Right lobe of liver (tissue), 6 donors: ENCODE measurements around the gene MYO7A. TPM values are rescaled to one million over a fixed set of nuclear protein-coding genes. Genes with fewer than 3 reads are reported as not detected.

Source experiments
- ATAC-seq, 4 donors: fragments of 200-7000 bp; cut with Tn5 transposase; one replicate each; pipeline ENCODE4 v1.9.1; 2020; ENCODE audit warnings: mild to moderate bottlenecking in 4 of 4, moderate library complexity in 4 of 4
- DNase-seq, 3 donors: peaks; one replicate each; pipeline ENCODE4 v3.0.0-alpha.2; 2020
- H3K27ac ChIP-seq, 3 donors: fragments of 200-600 bp; one replicate each; pipeline ENCODE4 v1.8.0; 2022
- H3K27me3 ChIP-seq, 2 donors: fragments of 200-600 bp; one replicate each; pipeline ENCODE4 v1.8.0; 2022
- H3K36me3 ChIP-seq, 4 donors: fragments of 200-600 bp; sonication (generic) in 1 of 4; one replicate each; pipeline versions ENCODE4 v1.5.1 to v1.8.0; 2017 to 2022; ENCODE audit warnings: control low read depth in 1 of 4
- H3K4me1 ChIP-seq, 4 donors: fragments of 200-600 bp; sonication (generic) in 1 of 4; one replicate each; pipeline versions ENCODE4 v1.5.1 to v1.8.0; 2017 to 2022; ENCODE audit warnings: control low read depth in 1 of 4
- H3K4me3 ChIP-seq, 3 donors: fragments of 200-600 bp; one replicate each; pipeline ENCODE4 v1.8.0; 2022
- H3K9me3 ChIP-seq, 4 donors: fragments of 200-600 bp; sonication (generic) in 1 of 4; one replicate each; pipeline versions ENCODE4 v1.5.1 to v1.8.0; 2017 to 2022; ENCODE audit warnings: control low read depth in 1 of 4
- POLR2A ChIP-seq: fragments of 450-650 bp; IDR thresholded peaks from one replicate; pipeline ENCODE4 v1.6.1; 2017; ENCODE audit warnings: antibody characterized with exemption, mild to moderate bottlenecking
- WGBS: methylation state at CpG from one replicate; pipeline ENCODE4 v1.1.6; 2018; ENCODE audit warnings: low coverage, low lambda C conversion rate; ENCODE audit not compliant: insufficient coverage; ENCODE audit errors: missing lambda C conversion rate; 5-methylcytosine and 5-hydroxymethylcytosine counted together
- intact Hi-C, 2 donors: fragments of 100-400 bp; cut with DNase I; formaldehyde crosslinking; loops; one replicate each; pipeline versions ENCODE4 v1.11.2 to v1.14.1; 2022
- total RNA-seq, 6 experiments: library from RNA; depleted of rRNA in 2 of 6; stranded (reverse); fragments of >200 nt in 2 of 6; fragmentation: NEBNext Ultra II Directional in 3 of 6; extraction: Animal tissue kit (Norgen Biotek cat#: 25700) in 3 of 6; gene quantifications; one replicate each; pipeline versions ENCODE4 v1.1.0 to v1.2.4, GENCODE V29; 2016 to 2023
- TF ChIP-seq, protein P1 (sequence below), 4 donors: fragments of 200-600 bp in 3 of 4; fragments of 450-650 bp in 1 of 4; IDR thresholded peaks; one replicate each; pipeline versions ENCODE4 v1.5.1 to v1.8.0; 2016 to 2022; ENCODE audit warnings: antibody characterized with exemption in 4 of 4, mild to moderate bottlenecking in 2 of 4
- donor health status: DM: no; HTN: yes; CAD: no.
- donor health status: DM: no; HTN: no; CAD: no.
- donor health status: DM: no; HTN: no; CAD: no.
- donor health status: DM: no; HTN: yes; CAD: no.
- donor health status: DM: no; HTN: yes; CAD: no.

Gene MYO7A
- total RNA-seq, 6 experiments from 2014 or later = 23.6 to 39.6 (median 32.0) TPM

DNA sequence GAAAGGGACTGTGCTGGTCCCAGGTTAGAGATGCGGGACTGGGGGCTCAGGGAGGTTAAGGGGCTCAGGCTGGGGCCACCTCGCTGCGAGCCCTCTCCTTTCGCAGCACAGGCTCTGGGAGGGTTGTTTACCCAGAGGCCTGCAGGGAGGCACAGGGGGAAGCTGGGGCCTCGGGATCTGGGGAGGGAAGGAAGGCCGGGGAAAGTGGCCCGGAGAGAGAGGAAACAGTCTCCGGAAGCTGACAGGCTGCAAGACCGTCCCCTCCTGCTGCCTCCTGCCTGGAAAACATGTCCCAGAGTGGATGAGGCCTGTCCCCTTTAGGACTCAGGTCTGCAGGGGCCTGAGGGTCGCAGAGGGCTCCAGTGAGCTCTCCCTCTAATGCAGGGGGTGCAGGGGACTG is 45.4 kb downstream of the MYO7A start:
- no peak overlapping the region for H3K4me3 ChIP-seq
- DNase-seq (peak in 2 of 3 donors; percentile 45 to 59), ATAC-seq (peak in 3 of 4 donors; percentile 23 to 47 (median 32))
- H3K36me3 ChIP-seq = no peaks in the 10 kb centered on the region
- H3K4me1 ChIP-seq = peaks cover 0 to 30% (median 9%) of the 10 kb centered on the region in 4 donors
- WGBS = 65% methylated on average over 5 of the region's 10 CpGs
- H3K27me3 ChIP-seq = no peaks in the 10 kb centered on the region
- no peaks in the 10 kb centered on the region for H3K9me3 ChIP-seq
- no peak for TF ChIP-seq POLR2A
- TF ChIP-seq, protein P1, sequence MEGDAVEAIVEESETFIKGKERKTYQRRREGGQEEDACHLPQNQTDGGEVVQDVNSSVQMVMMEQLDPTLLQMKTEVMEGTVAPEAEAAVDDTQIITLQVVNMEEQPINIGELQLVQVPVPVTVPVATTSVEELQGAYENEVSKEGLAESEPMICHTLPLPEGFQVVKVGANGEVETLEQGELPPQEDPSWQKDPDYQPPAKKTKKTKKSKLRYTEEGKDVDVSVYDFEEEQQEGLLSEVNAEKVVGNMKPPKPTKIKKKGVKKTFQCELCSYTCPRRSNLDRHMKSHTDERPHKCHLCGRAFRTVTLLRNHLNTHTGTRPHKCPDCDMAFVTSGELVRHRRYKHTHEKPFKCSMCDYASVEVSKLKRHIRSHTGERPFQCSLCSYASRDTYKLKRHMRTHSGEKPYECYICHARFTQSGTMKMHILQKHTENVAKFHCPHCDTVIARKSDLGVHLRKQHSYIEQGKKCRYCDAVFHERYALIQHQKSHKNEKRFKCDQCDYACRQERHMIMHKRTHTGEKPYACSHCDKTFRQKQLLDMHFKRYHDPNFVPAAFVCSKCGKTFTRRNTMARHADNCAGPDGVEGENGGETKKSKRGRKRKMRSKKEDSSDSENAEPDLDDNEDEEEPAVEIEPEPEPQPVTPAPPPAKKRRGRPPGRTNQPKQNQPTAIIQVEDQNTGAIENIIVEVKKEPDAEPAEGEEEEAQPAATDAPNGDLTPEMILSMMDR (IDR thresholded peaks at IDR 0.05) = no peak
- peak overlapping the region in 1 of 3 donors; percentile 13 for H3K27ac ChIP-seq
- intact Hi-C loops = no loop called here

DNA sequence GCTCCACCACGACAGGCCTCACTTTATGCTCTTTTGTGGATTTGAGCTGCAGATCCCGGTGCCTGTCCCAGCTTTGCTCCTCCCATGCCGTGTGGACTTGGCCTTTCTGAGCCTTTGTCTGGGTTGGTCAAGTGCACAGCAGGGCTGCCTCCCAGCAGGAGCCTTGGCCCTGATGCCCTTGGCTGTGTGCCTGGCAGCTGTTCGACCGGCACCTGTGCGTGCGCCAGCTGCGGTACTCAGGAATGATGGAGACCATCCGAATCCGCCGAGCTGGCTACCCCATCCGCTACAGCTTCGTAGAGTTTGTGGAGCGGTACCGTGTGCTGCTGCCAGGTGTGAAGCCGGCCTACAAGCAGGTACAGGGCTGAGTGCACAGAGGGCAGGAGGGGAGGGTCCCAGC is 46.5 kb downstream of the MYO7A start:
- DNase-seq = peak in 2 of 3 donors; percentile 78 to 82
- Histone ChIP-seq H3K36me3 (no peaks in the 10 kb centered on the region), H3K27me3 (no peaks in the 10 kb centered on the region), H3K27ac (no peak overlapping the region), H3K9me3 (no peaks in the 10 kb centered on the region), H3K4me3 (no peak overlapping the region), H3K4me1 (peaks cover 0 to 39% (median 15%) of the 10 kb centered on the region in 4 donors)
- ATAC-seq = peak in 2 of 4 donors; percentile 19 to 36
- intact Hi-C loops = no loop called here
- 57% methylated on average over 10 of the region's 16 CpGs for WGBS
- no peak for TF ChIP-seq POLR2A
- TF ChIP-seq, protein P1 (IDR thresholded peaks at IDR 0.05) = no peak

DNA sequence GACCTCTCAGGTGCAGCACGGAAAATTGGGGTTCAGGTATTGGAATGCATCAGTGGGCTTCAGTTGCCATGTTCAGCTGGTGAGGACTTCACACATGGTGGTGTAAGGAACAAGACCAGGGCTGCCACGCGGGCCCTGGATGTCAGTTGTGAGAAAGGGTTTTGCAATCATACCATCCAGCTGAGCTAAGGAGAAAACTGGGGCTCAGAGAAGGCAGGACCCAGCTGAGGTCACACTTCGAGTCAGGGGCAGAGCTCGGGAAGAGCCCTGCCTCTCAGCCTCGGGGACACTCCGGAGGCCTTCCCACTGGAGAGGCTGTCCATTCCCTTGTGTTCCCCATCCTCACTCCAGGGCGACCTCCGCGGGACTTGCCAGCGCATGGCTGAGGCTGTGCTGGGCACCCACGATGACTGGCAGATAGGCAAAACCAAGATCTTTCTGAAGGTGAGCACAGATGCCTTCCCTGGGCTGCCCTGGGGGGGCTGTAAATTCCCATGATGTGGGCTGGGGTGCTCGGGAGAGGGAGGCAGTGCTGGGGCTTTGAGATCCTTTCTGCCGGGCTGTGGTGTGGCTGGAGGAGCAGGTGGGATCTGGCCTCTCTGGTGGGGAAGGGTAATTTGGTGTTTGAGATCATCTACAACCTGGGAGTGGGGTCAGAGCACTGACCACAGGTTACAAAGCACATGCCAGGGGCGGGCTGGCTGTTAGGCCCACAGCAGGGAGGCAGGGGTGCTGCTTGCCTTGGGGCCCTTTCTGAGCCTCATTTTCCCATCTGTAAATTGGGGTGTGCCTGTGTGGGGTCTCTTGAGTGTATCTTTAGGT is 47.2 kb downstream of the MYO7A start:
- intact Hi-C loops = no loop called here
- peak overlapping the region in 2 of 3 donors; percentile 18 to 37 for H3K27ac ChIP-seq
- H3K27me3 ChIP-seq = no peaks in the 10 kb centered on the region
- WGBS = 67% methylated on average over 2 of the region's 15 CpGs
- H3K4me1 ChIP-seq = peaks cover 0 to 41% (median 16%) of the 10 kb centered on the region in 4 donors
- DNase-seq (peak in 1 of 3 donors; percentile 46), ATAC-seq (peak in 2 of 4 donors; percentile 2 to 5)
- H3K9me3 ChIP-seq = no peaks in the 10 kb centered on the region
- TF ChIP-seq POLR2A = no peak
- H3K36me3 ChIP-seq = peaks cover 0 to under 1% (median 0%) of the 10 kb centered on the region in 4 donors
- no peak overlapping the region for H3K4me3 ChIP-seq

DNA sequence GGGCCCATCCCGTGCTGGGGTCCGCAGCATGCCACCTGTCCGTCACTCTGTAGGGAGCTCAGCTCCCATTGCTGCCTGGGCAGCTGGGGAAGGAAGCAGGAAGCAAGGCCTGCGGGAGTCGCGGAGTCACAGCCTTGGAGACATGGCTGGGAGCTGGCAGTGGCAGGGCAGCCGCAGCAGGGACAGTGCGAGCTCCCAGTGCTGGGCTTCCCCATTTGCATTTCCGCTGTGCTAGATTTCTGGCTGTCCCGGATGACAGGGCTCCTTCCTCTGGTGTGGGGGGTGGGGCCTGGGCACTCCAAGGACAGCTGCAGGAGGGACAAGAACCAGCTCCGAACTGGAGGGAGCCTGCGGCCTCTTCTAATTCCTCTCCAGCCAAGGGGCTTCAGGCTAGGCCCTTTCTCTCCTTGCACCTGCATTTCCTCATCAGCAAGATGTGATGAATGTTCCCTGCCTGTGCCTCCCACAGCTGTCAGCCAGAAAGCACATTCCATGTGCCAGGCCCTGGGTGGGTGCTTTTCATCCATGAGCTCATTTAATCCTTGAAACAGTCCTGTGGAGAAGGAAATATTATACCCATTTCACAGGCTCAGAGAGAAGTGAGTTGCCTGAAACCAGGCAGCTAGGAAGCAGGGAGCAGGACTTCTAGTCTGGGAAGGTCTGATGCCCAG is 48.0 kb downstream of the MYO7A start:
- no peak overlapping the region for H3K4me3 ChIP-seq
- peaks cover 0 to 39% (median 15%) of the 10 kb centered on the region in 4 donors for H3K4me1 ChIP-seq
- H3K27ac ChIP-seq = peak overlapping the region in 2 of 3 donors; percentile 18 to 37
- no peaks in the 10 kb centered on the region for H3K9me3 ChIP-seq
- DNase-seq (peak in 2 of 3 donors; percentile 52 to 67), ATAC-seq (peak; percentile 16 to 28 (median 18))
- intact Hi-C loops = no loop called here
- no peak for TF ChIP-seq POLR2A
- TF ChIP-seq, protein P1 (IDR thresholded peaks at IDR 0.05) = no peak
- no peaks in the 10 kb centered on the region for H3K27me3 ChIP-seq
- WGBS = 51% methylated on average over 6 of the region's 12 CpGs
- peaks cover 0 to 9% (median 0%) of the 10 kb centered on the region in 4 donors for H3K36me3 ChIP-seq
